IPS-18c (cell line): ENCODE measurements around the gene CCNK.

Source experiments
- H3K4me3 ChIP-seq: 2 replicates; pipeline ENCODE4 v1.7.0; 2013; ENCODE audit warnings: low read depth, mild to moderate bottlenecking, low read length, moderate library complexity; ENCODE audit not compliant: insufficient read depth
- H3K9me3 ChIP-seq: one replicate; pipeline ENCODE4 v1.6.1; 2013; ENCODE audit warnings: mild to moderate bottlenecking, low read length, moderate library complexity; ENCODE audit not compliant: control insufficient read depth, insufficient read depth

The CCNK gene

DNA sequence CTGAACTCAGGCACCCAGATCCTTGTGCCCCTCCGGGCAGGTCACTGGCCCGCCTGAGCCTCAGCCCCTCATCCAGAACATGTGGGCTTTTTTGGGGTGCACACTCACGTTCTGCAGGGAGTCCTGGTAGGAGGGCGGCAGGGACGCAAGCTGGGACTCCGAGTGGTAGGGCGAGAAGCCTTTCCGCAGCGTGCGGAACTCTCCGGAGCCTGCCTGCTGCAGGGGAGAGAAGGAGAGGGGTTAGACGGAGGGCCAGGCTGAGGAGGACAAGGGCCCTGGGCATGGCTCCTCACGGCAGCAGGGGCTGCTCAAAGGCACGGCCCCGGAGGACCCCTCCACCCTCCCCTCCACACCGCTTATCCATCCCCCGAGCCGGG lies 40.8 kb downstream of the CCNK start:
- Histone ChIP-seq H3K9me3 (no peaks in the 10 kb centered on the region), H3K4me3 (no peak overlapping the region)

DNA sequence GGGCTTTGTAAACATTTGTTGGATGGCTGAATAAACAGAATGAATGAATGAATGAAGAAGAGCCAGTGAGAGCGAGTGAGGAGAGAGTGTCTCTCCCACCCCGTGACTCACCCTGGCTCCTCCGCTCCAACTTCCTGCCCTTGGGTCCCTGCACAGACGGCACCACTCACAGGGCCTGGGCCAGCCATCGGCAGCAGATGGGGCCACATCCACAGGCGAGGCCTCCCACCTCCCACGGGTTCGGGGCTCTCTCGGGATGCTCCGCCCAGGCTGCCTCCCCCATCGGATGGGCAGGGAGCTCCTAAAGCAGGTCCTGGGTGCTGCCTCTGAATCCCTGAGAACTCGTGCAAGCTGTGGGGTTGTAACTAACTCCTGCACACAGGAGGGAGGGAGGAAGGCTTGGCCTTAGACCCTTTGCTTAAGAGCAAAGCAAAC lies 41.3 kb downstream of the CCNK start:
- Histone ChIP-seq H3K9me3 (no peaks in the 10 kb centered on the region), H3K4me3 (no peak overlapping the region)

- Histone ChIP-seq H3K9me3 (no peaks in the 10 kb centered on the region), H3K4me3 (no peak overlapping the region)
Observed at GRCh38 chr14:99522934-99523703, 41.9 kb downstream of the CCNK start.

DNA sequence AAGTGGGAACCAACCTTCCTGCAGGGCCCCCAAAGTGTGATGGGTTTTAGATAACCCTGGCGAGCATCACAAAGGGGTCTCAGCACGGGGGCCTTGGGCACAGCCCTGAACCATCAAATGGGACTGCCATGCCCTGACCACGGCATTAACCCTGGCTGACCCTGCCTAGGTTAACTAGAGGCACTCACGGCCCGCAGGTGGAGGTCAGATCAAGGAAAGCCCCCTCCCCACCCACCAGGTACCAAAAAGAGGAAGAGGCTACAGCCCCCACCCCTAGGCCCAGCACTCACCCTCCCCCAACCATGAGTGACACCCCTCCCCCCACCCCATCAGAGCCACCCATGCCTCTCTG lies 42.5 kb downstream of the CCNK start:
- Histone ChIP-seq H3K9me3 (no peaks in the 10 kb centered on the region), H3K4me3 (no peak overlapping the region)

- Histone ChIP-seq H3K9me3 (no peaks in the 10 kb centered on the region), H3K4me3 (no peak overlapping the region)
Observed at GRCh38 chr14:99524091-99524661, 43.0 kb downstream of the CCNK start.

GRCh38 chr14:99524804-99525698 lies 43.8 kb downstream of the CCNK start:
- Histone ChIP-seq H3K4me3 (no peak overlapping the region), H3K9me3 (no peaks in the 10 kb centered on the region)

DNA sequence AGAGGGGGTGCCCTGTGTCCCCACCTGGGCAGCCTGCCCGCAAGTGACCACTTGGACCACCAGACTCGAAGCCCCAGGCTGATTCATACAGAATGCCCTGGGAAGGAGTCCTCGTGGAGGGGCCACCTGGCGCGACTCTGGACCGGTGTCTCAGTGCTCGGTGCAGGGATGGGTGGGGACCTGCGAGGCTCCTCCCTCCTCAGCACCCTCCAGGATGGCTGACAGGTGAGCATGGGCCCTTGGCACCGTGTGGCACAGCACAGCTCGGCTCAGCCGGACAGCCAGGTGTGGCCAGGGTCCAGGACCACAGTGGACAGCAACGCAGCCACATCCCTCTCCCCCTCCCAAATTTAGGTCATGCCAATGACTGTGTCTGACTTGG lies 44.5 kb downstream of the CCNK start:
- H3K9me3 ChIP-seq: no peaks in the 10 kb centered on the region
- H3K4me3 ChIP-seq: no peak overlapping the region

DNA sequence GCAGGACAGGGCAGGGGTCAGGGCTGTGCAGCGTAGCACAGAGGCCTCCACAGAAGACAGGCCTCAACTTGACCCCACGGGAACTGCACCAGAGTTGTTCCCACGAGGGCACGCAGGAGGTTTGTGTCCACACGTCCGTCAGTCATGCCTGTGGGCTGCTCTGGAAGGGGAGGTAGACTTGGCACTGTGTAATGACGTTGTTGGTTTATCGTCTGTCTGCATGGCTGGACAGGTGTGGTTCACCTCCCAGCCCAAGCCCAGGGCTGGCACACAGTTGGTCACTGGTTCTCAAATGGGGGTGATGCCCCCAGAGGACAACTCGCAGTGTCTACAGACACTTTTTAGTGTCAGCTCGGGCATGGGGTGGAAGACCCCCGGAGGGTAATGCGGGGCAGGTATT lies 45.8 kb downstream of the CCNK start:
- no peak overlapping the region for H3K4me3 ChIP-seq
- H3K9me3 ChIP-seq: no peaks in the 10 kb centered on the region

DNA sequence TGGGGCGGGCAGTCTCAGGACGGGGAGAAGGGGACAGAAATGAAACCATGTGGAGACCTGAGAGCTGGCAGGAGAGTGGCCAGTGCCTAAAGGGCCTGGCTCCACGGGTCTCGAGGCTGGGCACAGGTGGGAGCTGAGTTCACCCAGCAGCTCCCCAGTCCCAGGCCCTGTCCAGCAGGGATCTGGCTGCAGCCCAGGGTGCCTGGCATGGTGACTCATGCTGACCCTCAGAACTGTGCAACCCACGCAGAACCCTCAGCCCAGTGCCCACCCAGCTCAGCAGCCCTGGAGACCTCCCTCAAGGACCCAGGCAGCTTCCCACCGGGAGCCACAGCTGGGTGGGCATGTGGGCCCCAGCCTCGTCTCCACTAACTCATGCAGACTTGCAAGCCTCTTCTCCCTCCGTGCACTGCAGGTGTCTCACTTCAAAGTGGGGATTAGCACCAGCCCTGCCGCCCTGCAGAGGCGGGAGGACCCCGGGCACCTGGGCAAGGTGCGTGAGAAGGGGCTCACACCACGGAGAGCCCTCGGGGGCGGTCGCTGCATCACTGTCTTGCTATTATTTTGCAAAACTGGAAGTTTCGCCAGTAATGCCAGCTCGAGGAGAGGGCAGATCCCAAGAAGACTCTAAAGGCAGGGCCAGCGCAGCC lies 46.3 kb downstream of the CCNK start:
- Histone ChIP-seq H3K9me3 (no peaks in the 10 kb centered on the region), H3K4me3 (no peak overlapping the region)

- no peak overlapping the region for H3K4me3 ChIP-seq
- H3K9me3 ChIP-seq: no peaks in the 10 kb centered on the region
Observed at GRCh38 chr14:99529899-99530298, 48.7 kb downstream of the CCNK start.

GRCh38 chr14:99530407-99531155 lies 49.4 kb downstream of the CCNK start:
- Histone ChIP-seq H3K9me3 (no peaks in the 10 kb centered on the region), H3K4me3 (no peak overlapping the region)

DNA sequence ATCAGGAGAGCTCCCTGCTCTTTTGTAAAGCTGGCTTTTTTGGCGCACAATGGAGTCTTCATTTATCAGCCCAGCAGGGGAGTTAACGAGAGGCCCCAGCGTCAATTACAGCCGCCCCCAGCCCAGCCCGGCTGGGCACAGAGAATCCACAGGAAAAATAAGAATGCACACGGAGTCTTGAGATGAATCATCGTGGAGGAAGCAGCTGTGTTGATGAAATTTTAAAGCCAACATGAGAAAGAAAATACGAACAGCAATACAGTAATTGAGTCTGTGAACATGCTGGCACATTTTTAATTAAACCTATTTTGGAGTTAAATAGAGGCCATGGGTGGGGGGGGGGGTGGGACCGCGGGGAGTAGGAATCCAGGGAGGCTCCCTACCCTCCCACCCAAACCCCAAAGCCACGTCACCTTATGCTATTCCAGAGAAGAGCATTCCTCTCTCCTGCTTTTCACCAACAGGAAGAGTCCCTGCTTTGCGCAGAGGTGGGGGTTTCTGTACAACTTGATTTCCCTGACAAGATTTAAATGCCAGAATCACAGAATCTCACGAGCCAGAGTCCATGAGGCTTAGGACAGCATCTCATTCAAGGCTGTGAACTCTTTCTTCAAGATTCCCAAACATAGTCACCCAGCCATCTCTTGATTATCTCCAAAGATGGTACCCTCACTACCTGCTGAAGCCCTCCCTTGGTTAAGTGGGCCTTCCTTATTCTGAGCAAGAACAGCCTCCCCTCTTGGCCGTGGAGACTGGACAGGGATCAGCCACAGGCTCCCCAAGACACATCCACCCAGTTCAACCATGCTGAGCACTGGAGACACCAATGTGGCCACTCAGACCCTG lies 50.3 kb downstream of the CCNK start:
- H3K9me3 ChIP-seq: no peaks in the 10 kb centered on the region
- H3K4me3 ChIP-seq: no peak overlapping the region

DNA sequence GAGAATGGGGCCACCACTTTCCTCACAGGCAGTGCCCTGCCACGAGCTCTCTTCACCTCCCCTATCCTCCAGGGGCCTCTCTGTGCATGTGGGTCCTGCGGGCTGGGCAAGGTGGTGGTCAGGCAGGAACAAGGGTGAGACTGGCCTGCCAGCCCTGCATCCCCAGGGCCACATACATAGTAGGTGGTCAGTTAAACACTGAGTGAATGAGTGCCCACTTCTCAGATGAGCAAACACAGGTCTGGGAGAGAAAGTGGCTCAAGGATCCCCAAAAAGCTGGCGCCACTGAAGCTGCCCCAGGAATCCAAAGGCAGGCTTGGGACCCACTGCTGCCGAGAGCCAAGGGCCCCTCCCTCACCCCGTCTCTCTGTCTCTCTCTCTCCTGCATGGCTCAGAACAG lies 51.1 kb downstream of the CCNK start:
- no peaks in the 10 kb centered on the region for H3K9me3 ChIP-seq
- no peak overlapping the region for H3K4me3 ChIP-seq

DNA sequence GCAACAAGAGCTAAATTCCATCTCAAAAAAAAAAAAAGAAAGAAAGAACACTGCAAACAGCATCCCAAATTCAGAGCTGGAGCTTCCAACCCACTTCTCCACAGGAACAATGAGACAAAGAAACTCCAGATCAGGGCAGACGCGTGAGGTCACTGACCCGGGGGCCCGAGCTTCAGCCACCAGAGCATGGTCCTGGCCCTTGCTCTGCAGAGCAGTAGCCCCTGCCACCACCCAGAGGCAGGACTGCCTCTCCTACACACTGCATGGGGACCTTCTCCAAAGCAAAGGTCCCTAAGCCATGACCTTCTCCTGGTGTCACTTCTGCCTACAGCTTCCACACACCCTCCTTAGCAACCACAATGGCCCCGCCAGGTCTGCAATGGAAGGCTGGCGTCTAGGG lies 53.1 kb downstream of the CCNK start:
- H3K4me3 ChIP-seq: no peak overlapping the region
- no peaks in the 10 kb centered on the region for H3K9me3 ChIP-seq

DNA sequence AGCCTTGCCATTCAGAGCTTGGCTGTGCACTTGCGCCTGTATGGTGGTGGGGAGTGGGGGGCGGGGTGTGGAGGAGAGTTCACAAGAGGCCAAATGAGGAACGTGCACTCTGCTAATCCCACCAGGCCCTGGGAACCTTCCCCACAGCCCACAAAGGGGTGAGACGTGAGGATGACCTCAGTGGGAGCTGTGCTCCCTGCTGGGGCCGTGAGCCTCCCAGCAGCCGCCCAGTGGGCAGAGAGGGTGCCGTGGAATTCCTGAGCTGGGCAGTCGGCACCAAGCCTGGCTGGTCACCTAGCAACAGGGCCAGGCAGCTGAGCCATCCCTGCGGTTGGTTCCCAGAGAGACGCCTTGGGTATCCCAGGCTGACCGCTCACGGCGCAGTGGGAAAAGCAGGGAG lies 53.7 kb downstream of the CCNK start:
- Histone ChIP-seq H3K4me3 (no peak overlapping the region), H3K9me3 (no peaks in the 10 kb centered on the region)

GRCh38 chr14:99535448-99535847 lies 54.2 kb downstream of the CCNK start:
- H3K9me3 ChIP-seq: no peaks in the 10 kb centered on the region
- no peak overlapping the region for H3K4me3 ChIP-seq
